ENCODE data around the gene KLHL7. TPM values are rescaled to one million over a fixed set of nuclear protein-coding genes. Genes with fewer than 3 reads are reported as not detected.

The KLHL7 gene, protein sequence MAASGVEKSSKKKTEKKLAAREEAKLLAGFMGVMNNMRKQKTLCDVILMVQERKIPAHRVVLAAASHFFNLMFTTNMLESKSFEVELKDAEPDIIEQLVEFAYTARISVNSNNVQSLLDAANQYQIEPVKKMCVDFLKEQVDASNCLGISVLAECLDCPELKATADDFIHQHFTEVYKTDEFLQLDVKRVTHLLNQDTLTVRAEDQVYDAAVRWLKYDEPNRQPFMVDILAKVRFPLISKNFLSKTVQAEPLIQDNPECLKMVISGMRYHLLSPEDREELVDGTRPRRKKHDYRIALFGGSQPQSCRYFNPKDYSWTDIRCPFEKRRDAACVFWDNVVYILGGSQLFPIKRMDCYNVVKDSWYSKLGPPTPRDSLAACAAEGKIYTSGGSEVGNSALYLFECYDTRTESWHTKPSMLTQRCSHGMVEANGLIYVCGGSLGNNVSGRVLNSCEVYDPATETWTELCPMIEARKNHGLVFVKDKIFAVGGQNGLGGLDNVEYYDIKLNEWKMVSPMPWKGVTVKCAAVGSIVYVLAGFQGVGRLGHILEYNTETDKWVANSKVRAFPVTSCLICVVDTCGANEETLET
- total RNA-seq (10 to 100 TPM; 11.6 to 14.6 (median 13.8) TPM), polyA plus RNA-seq (10 to 100 TPM; 10.6 to 18.0 (median 13.6) TPM)
- long read RNA-seq, donor 1, full-length matches to known transcripts: 20 of 25 reads
- long read RNA-seq, donor 1, partial matches to known transcripts: 0 of 25 reads
- long read RNA-seq, donor 1, other reads (novel, unspliced or antisense): 5 of 25 reads
- long read RNA-seq, donor 2, full-length matches to known transcripts: 34 of 49 reads
- long read RNA-seq, donor 2, partial matches to known transcripts: 7 of 49 reads
- long read RNA-seq, donor 2, other reads (novel, unspliced or antisense): 8 of 49 reads

DNA sequence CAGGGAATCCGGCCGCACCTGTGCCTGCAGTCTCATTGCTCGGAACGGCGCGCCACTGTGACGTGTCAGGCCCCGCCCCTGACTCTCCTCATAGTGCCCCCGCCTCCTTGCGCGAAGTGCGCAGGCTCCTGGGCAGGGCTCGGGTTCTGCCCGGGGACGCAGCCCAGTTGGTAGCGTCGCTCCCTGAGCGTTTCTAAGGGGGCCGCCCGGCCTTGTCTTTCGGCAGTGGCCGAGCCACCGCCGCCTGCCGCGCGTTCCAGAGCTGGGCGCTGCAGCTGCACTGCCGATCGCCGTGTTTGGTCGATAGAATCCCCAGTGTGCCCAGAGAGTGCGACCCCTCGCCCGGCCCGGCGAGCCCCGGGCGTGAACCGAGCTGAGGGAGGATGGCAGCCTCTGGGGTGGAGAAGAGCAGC is at the start of gene KLHL7:
Gene KLHL7 (plus strand): TSS at position 142 of the 413 bp plus-strand sequence. CDS start 242 bp downstream, at position 384.
- H3K4me1 ChIP-seq: peaks cover 35% of the 10 kb centered on the region
- H3K27ac ChIP-seq: peak within 1 kb of the TSS; percentile 94
- ATAC-seq (peak; percentile 99 to 100 (median 100)), DNase-seq (peak; percentile 98)
- H3K9me3 ChIP-seq: no peaks in the 10 kb centered on the region
- peaks cover 0 to 4% of the 10 kb centered on the region in 2 donors for H3K36me3 ChIP-seq (ENCODE audit: insufficient read depth in 1 of 2, low read depth in 1 of 2)
- H3K27me3 ChIP-seq (ENCODE audit: insufficient read depth in 3 of 3, low read length in 2 of 3): no peaks in the 10 kb centered on the region
- intact Hi-C loops (cut with DNase I): loop anchor here (1.0 to 2.0 kb wide), 2 partner anchors 75 to 76 kb away; no protein-coding TSS in a partner anchor
- TF ChIP-seq, protein P1, sequence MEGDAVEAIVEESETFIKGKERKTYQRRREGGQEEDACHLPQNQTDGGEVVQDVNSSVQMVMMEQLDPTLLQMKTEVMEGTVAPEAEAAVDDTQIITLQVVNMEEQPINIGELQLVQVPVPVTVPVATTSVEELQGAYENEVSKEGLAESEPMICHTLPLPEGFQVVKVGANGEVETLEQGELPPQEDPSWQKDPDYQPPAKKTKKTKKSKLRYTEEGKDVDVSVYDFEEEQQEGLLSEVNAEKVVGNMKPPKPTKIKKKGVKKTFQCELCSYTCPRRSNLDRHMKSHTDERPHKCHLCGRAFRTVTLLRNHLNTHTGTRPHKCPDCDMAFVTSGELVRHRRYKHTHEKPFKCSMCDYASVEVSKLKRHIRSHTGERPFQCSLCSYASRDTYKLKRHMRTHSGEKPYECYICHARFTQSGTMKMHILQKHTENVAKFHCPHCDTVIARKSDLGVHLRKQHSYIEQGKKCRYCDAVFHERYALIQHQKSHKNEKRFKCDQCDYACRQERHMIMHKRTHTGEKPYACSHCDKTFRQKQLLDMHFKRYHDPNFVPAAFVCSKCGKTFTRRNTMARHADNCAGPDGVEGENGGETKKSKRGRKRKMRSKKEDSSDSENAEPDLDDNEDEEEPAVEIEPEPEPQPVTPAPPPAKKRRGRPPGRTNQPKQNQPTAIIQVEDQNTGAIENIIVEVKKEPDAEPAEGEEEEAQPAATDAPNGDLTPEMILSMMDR (IDR thresholded peaks at IDR 0.05): no peak
- WGBS, 3 donors: 0 to 1% (median 1%) methylated on average over 39 to 40 of the region's 40 CpGs
- H3K4me3 ChIP-seq: peak within 1 kb of the TSS; percentile 94

DNA sequence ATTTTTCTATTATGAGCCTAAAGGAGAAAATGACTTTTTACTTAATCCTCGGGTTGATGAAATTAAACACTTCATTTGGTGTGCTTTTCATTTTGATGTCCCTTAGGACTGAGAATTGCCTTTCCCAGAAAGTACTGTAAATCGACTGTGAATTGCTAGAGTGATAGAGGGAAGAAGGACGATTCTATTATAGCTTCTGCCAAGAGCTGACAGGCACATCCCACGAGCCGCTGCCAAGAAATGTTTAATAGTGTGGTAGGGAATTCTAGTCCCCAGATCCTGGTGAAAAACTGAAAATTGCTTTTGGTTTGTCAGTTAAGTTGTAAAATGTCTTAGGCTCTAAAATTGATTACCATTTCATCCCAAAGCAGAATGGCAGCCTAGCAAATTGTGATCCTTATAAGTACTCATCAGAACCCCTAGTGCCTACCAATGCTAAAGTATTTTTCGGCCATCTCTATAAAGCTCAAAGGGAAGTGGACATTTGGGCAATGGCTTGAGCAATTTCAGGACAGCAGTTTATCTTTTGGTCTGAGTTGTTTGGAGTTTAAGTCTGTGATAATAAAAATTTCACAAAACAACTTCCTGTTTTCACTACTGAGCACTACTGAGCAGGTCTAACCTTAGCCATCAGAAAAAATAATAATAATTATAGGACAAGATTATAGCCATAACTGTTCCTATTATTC is 47.0 kb upstream of the KLHL7 start:
- 29 to 42% (median 29%) methylated on average over 6 of the region's 6 CpGs for WGBS, 3 donors
- no peaks in the 10 kb centered on the region for H3K4me1 ChIP-seq
- H3K9me3 ChIP-seq: no peaks in the 10 kb centered on the region
- ATAC-seq (no peak), DNase-seq (no peak)
- intact Hi-C loops (cut with DNase I): loop anchor here (5.0 to 10.0 kb wide), 5 partner anchors 196 to 496 kb away; partner anchors contain the start of genes IL6 (in 2 of the 2) and TOMM7 (in 1 of the 2)
- no peak overlapping the region for H3K27ac ChIP-seq
- no peak overlapping the region for H3K4me3 ChIP-seq
- H3K27me3 ChIP-seq (ENCODE audit: insufficient read depth in 3 of 3, low read length in 2 of 3): no peaks in the 10 kb centered on the region
- TF ChIP-seq, protein P1 (IDR thresholded peaks at IDR 0.05): no peak
- no peaks in the 10 kb centered on the region for H3K36me3 ChIP-seq (ENCODE audit: insufficient read depth in 1 of 2, low read depth in 1 of 2)

- H3K9me3 ChIP-seq: no peaks in the 10 kb centered on the region
- DNase-seq: no peak
- intact Hi-C loops (cut with DNase I): no loop called here
- H3K27me3 ChIP-seq (ENCODE audit: insufficient read depth in 3 of 3, low read length in 2 of 3): no peaks in the 10 kb centered on the region
- no peak overlapping the region for H3K4me3 ChIP-seq
- TF ChIP-seq, protein P1 (IDR thresholded peaks at IDR 0.05): no peak
- H3K4me1 ChIP-seq: no peaks in the 10 kb centered on the region
- no peak for ATAC-seq
- no peak overlapping the region for H3K27ac ChIP-seq
- WGBS, 3 donors: 79 to 93% (median 91%) methylated on average over 6 of the region's 6 CpGs
- no peaks in the 10 kb centered on the region for H3K36me3 ChIP-seq (ENCODE audit: insufficient read depth in 1 of 2, low read depth in 1 of 2)
Observed at GRCh38 chr7:23061327-23061726, 44.3 kb upstream of the KLHL7 start.

- no peaks in the 10 kb centered on the region for H3K27me3 ChIP-seq (ENCODE audit: insufficient read depth in 3 of 3, low read length in 2 of 3)
- H3K4me3 ChIP-seq: no peak overlapping the region
- no peaks in the 10 kb centered on the region for H3K4me1 ChIP-seq
- no peak overlapping the region for H3K27ac ChIP-seq
- no peaks in the 10 kb centered on the region for H3K36me3 ChIP-seq (ENCODE audit: insufficient read depth in 1 of 2, low read depth in 1 of 2)
- intact Hi-C loops (cut with DNase I): no loop called here
- TF ChIP-seq, protein P1 (IDR thresholded peaks at IDR 0.05): no peak
- DNase-seq: no peak
- no peaks in the 10 kb centered on the region for H3K9me3 ChIP-seq
- 84 to 94% (median 93%) methylated on average over 7 of the region's 7 CpGs for WGBS, 3 donors
- ATAC-seq: no peak
Observed at GRCh38 chr7:23062452-23062851, 43.1 kb upstream of the KLHL7 start.

All from psoas muscle (tissue), 8 donors.